ENCODE data around the gene PATZ1. TPM values are rescaled to one million over a fixed set of nuclear protein-coding genes. Genes with fewer than 3 reads are reported as not detected.

The PATZ1 gene
- polyA plus RNA-seq, 4 donors, result 4.2 to 42.0 (median 12.8) TPM

GRCh38 chr22:31286360-31287255 lies 59.5 kb downstream of the PATZ1 start:
- no peak for FAIRE-seq
- peaks cover 0 to 17% (median 6%) of the 10 kb centered on the region in 3 donors for H3K4me1 ChIP-seq (ENCODE audit: control insufficient read depth in 3 of 3, insufficient read depth in 2 of 3, low read depth in 1 of 3, low read length in 2 of 3)
- H3K36me3 ChIP-seq (ENCODE audit: control insufficient read depth in 3 of 3, insufficient read depth in 2 of 3, low read depth in 1 of 3, low read length in 3 of 3), result peaks cover 0 to 62% (median 11%) of the 10 kb centered on the region in 3 donors
- no peaks in the 10 kb centered on the region for H3K9me3 ChIP-seq (ENCODE audit: control insufficient read depth in 2 of 2, insufficient read depth in 1 of 2, low read depth in 1 of 2, low read length in 1 of 2)
- no peak overlapping the region for H3K4me3 ChIP-seq (ENCODE audit: low read depth in 1 of 3, low read length in 3 of 3)
- 64 to 77% (median 65%) methylated on average over 8 of the region's 8 CpGs for WGBS, 3 donors
- peak in 1 of 2 donors; percentile 79 for DNase-seq
- H3K27ac ChIP-seq (ENCODE audit: low read depth in 1 of 3, low read length in 2 of 3), result peak overlapping the region in 2 of 3 donors; percentile 74 to 96
- H3K27me3 ChIP-seq (ENCODE audit: control insufficient read depth in 3 of 3, insufficient read depth in 3 of 3, low read length in 3 of 3), result no peaks in the 10 kb centered on the region

DNA sequence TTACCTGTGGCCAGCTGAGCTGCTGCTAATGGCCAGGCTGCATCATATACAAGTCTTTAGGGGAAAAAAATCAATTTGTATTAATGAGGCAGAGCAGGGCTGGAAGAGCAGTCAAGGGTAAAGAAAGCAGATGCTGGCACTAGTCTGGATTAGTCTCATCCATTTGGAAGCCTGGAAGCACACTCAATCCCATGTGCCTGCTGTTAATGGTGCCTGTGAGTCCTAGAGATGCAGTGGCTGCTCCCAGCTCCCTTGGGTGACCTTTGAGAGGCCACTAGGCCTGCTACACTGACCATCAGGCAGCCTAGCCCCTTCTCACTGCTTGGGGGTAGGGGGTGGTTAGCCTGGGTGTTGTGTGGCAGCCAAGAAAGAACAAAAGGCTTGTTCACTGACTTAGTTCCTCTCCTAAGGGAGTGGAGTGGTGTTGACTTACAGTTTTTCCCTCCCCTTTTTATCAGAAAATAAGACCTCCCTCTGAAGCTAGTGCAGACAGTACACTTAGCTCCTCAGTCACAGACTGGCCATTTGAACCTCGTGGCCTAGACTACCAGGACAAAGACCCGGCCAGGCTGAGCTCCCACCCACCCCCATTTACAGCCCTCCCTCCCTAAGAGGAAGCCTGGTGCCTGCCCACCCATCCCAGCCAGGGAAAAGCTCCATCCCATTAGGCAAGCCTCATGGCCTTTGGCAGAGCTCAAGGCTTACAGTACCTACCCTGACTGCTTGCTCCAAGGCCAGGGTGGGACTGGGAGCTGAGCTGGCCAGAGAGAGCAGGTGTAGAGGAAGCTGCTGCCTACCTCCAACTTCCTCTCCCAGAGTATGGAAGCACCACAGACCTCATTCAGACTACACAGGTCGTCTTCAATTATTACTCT lies 61.6 kb downstream of the PATZ1 start:
- FAIRE-seq (no peak), DNase-seq (no peak)
- Histone ChIP-seq H3K4me1 (ENCODE audit: control insufficient read depth in 3 of 3, insufficient read depth in 2 of 3, low read depth in 1 of 3, low read length in 2 of 3) (peaks cover 0 to 7% (median 5%) of the 10 kb centered on the region in 3 donors), H3K4me3 (ENCODE audit: low read depth in 1 of 3, low read length in 3 of 3) (no peak overlapping the region), H3K9me3 (ENCODE audit: control insufficient read depth in 2 of 2, insufficient read depth in 1 of 2, low read depth in 1 of 2, low read length in 1 of 2) (no peaks in the 10 kb centered on the region), H3K36me3 (ENCODE audit: control insufficient read depth in 3 of 3, insufficient read depth in 2 of 3, low read depth in 1 of 3, low read length in 3 of 3) (peaks cover 3 to 75% (median 11%) of the 10 kb centered on the region in 3 donors), H3K27me3 (ENCODE audit: control insufficient read depth in 3 of 3, insufficient read depth in 3 of 3, low read length in 3 of 3) (no peaks in the 10 kb centered on the region), H3K27ac (ENCODE audit: low read depth in 1 of 3, low read length in 2 of 3) (peak overlapping the region; percentile 51 to 88 (median 56))
- 5 to 23% (median 14%) methylated on average over 3 of the region's 3 CpGs for WGBS, 3 donors

DNA sequence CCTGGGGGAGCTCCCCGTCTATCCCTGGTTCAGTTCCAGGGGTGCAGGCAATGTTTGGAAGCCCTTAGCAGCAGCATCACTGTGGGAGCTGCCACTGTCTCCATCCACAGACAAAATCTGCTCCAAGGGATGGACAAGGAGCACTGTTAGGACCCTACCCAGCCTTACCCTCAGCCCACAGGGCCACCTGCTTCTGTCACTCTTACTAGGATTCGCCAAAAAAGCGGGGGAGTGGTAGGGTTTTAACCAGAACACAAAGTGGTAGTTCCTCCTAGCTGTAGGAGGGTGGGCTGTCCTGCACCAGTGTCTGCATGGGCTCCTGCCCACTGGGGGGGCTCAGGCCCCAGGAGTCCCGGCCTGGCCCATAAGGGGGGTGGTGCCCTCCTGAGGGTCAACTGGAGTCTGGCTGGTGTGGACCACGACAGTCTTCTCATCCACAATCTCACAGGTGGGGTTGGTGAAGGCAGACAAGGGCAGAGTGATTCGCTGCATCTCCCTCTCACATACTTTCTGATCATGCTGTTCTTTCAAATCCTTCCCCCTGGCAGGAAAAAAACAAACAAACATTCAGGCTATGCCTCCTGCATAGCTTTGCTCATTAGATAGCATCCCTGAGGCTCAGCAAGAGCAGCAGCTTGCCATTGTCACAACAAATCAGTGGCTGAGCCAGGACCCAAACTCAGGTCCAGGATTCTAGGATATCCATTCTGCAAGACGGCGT lies 63.2 kb downstream of the PATZ1 start:
- Histone ChIP-seq H3K4me1 (ENCODE audit: control insufficient read depth in 3 of 3, insufficient read depth in 2 of 3, low read depth in 1 of 3, low read length in 2 of 3) (peaks cover 0 to 3% (median 2%) of the 10 kb centered on the region in 3 donors), H3K4me3 (ENCODE audit: low read depth in 1 of 3, low read length in 3 of 3) (no peak overlapping the region), H3K27me3 (ENCODE audit: control insufficient read depth in 3 of 3, insufficient read depth in 3 of 3, low read length in 3 of 3) (no peaks in the 10 kb centered on the region), H3K36me3 (ENCODE audit: control insufficient read depth in 3 of 3, insufficient read depth in 2 of 3, low read depth in 1 of 3, low read length in 3 of 3) (peaks cover 3 to 75% (median 11%) of the 10 kb centered on the region in 3 donors), H3K27ac (ENCODE audit: low read depth in 1 of 3, low read length in 2 of 3) (peak overlapping the region in 1 of 3 donors; percentile 40), H3K9me3 (ENCODE audit: control insufficient read depth in 2 of 2, insufficient read depth in 1 of 2, low read depth in 1 of 2, low read length in 1 of 2) (no peaks in the 10 kb centered on the region)
- 76 to 80% (median 78%) methylated on average over 7 to 8 of the region's 8 CpGs for WGBS, 3 donors
- no peak for FAIRE-seq
- no peak for DNase-seq

DNA sequence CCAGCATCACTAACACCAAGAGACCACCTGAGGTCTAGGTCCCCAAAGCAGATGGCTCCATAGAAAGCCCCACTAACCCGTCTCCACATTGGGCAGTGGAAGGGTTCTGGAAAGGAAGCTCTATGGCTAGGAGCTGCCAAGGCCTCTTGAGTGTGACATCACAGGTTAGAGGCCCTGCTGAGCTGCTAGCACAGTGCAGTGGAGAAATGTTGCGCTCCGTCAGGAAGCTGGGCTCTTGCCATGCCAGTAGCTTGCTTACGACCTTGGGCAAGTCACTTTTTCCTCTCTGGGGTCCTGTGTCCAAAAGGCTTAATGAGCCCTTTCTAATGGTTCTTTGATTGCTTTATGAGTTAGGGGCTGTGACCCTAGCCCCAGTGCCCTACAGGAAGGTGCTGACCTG lies 64.4 kb downstream of the PATZ1 start:
- Histone ChIP-seq H3K9me3 (ENCODE audit: control insufficient read depth in 2 of 2, insufficient read depth in 1 of 2, low read depth in 1 of 2, low read length in 1 of 2) (no peaks in the 10 kb centered on the region), H3K27ac (ENCODE audit: low read depth in 1 of 3, low read length in 2 of 3) (no peak overlapping the region), H3K27me3 (ENCODE audit: control insufficient read depth in 3 of 3, insufficient read depth in 3 of 3, low read length in 3 of 3) (no peaks in the 10 kb centered on the region), H3K4me3 (ENCODE audit: low read depth in 1 of 3, low read length in 3 of 3) (no peak overlapping the region), H3K36me3 (ENCODE audit: control insufficient read depth in 3 of 3, insufficient read depth in 2 of 3, low read depth in 1 of 3, low read length in 3 of 3) (peaks cover 3 to 78% (median 11%) of the 10 kb centered on the region in 3 donors), H3K4me1 (ENCODE audit: control insufficient read depth in 3 of 3, insufficient read depth in 2 of 3, low read depth in 1 of 3, low read length in 2 of 3) (peaks cover 0 to 3% (median 2%) of the 10 kb centered on the region in 3 donors)
- FAIRE-seq, result no peak
- DNase-seq, result no peak
- WGBS, 3 donors, result 61 to 71% (median 68%) methylated on average over 4 of the region's 4 CpGs

DNA sequence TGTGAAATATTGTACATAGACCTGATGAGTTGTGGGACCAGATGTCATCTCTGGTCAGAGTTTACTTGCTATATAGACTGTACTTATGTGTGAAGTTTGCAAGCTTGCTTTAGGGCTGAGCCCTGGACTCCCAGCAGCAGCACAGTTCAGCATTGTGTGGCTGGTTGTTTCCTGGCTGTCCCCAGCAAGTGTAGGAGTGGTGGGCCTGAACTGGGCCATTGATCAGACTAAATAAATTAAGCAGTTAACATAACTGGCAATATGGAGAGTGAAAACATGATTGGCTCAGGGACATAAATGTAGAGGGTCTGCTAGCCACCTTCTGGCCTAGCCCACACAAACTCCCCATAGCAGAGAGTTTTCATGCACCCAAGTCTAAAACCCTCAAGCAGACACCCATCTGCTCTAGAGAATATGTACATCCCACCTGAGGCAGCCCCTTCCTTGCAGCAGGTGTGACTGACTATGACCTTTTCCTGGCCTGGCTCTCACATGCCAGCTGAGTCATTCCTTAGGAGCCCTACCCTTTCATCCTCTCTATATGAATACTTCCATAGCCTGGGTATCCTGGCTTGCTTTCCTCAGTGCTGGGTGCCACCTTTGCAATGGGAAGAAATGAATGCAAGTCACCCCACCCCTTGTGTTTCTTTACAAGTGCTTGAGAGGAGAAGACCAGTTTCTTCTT lies 66.2 kb downstream of the PATZ1 start:
- DNase-seq, result no peak

GRCh38 chr22:31279327-31279669 lies 66.8 kb downstream of the PATZ1 start:
- Histone ChIP-seq H3K36me3 (ENCODE audit: control insufficient read depth in 3 of 3, insufficient read depth in 2 of 3, low read depth in 1 of 3, low read length in 3 of 3) (peaks cover 8 to 77% (median 13%) of the 10 kb centered on the region in 3 donors), H3K27me3 (ENCODE audit: control insufficient read depth in 3 of 3, insufficient read depth in 3 of 3, low read length in 3 of 3) (no peaks in the 10 kb centered on the region), H3K9me3 (ENCODE audit: control insufficient read depth in 2 of 2, insufficient read depth in 1 of 2, low read depth in 1 of 2, low read length in 1 of 2) (no peaks in the 10 kb centered on the region), H3K4me1 (ENCODE audit: control insufficient read depth in 3 of 3, insufficient read depth in 2 of 3, low read depth in 1 of 3, low read length in 2 of 3) (peaks cover 0 to 9% (median 0%) of the 10 kb centered on the region in 3 donors), H3K4me3 (ENCODE audit: low read depth in 1 of 3, low read length in 3 of 3) (no peak overlapping the region), H3K27ac (ENCODE audit: low read depth in 1 of 3, low read length in 2 of 3) (peak overlapping the region in 2 of 3 donors; percentile 12 to 79)
- no peak for FAIRE-seq
- no peak for DNase-seq

More for the DNA sequence above, 66.2 kb downstream of the PATZ1 start:
- H3K4me1 ChIP-seq (ENCODE audit: control insufficient read depth in 3 of 3, insufficient read depth in 2 of 3, low read depth in 1 of 3, low read length in 2 of 3), result peaks cover 0 to 7% (median 0%) of the 10 kb centered on the region in 3 donors
- H3K4me3 ChIP-seq (ENCODE audit: low read depth in 1 of 3, low read length in 3 of 3), result no peak overlapping the region
- no peak for FAIRE-seq
- H3K27me3 ChIP-seq (ENCODE audit: control insufficient read depth in 3 of 3, insufficient read depth in 3 of 3, low read length in 3 of 3), result no peaks in the 10 kb centered on the region
- no peaks in the 10 kb centered on the region for H3K9me3 ChIP-seq (ENCODE audit: control insufficient read depth in 2 of 2, insufficient read depth in 1 of 2, low read depth in 1 of 2, low read length in 1 of 2)
- H3K27ac ChIP-seq (ENCODE audit: low read depth in 1 of 3, low read length in 2 of 3), result peak overlapping the region in 1 of 3 donors; percentile 65
- peaks cover 6 to 78% (median 13%) of the 10 kb centered on the region in 3 donors for H3K36me3 ChIP-seq (ENCODE audit: control insufficient read depth in 3 of 3, insufficient read depth in 2 of 3, low read depth in 1 of 3, low read length in 3 of 3)

DNA sequence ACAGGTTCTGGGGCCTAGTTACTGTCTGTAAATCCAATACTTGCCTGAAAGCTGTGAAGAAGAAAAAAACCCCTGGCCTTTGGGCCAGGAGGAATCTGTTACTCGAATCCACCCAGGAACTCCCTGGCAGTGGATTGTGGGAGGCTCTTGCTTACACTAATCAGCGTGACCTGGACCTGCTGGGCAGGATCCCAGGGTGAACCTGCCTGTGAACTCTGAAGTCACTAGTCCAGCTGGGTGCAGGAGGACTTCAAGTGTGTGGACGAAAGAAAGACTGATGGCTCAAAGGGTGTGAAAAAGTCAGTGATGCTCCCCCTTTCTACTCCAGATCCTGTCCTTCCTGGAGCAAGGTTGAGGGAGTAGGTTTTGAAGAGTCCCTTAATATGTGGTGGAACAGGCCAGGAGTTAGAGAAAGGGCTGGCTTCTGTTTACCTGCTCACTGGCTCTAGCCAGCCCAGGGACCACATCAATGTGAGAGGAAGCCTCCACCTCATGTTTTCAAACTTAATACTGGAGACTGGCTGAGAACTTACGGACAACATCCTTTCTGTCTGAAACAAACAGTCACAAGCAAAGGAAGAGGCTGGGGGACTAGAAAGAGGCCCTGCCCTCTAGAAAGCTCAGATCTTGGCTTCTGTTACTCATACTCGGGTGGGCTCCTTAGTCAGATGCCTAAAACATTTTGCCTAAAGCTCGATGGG lies 67.4 kb downstream of the PATZ1 start:
- Histone ChIP-seq H3K27ac (ENCODE audit: low read depth in 1 of 3, low read length in 2 of 3) (peak overlapping the region in 2 of 3 donors; percentile 12 to 79), H3K4me1 (ENCODE audit: control insufficient read depth in 3 of 3, insufficient read depth in 2 of 3, low read depth in 1 of 3, low read length in 2 of 3) (peaks cover 0 to 9% (median 0%) of the 10 kb centered on the region in 3 donors), H3K36me3 (ENCODE audit: control insufficient read depth in 3 of 3, insufficient read depth in 2 of 3, low read depth in 1 of 3, low read length in 3 of 3) (peaks cover 8 to 78% (median 13%) of the 10 kb centered on the region in 3 donors)

More for the DNA sequence above, 67.4 kb downstream of the PATZ1 start:
- no peaks in the 10 kb centered on the region for H3K9me3 ChIP-seq (ENCODE audit: control insufficient read depth in 2 of 2, insufficient read depth in 1 of 2, low read depth in 1 of 2, low read length in 1 of 2)
- FAIRE-seq (no peak), DNase-seq (no peak)
- no peak overlapping the region for H3K4me3 ChIP-seq (ENCODE audit: low read depth in 1 of 3, low read length in 3 of 3)
- H3K27me3 ChIP-seq (ENCODE audit: control insufficient read depth in 3 of 3, insufficient read depth in 3 of 3, low read length in 3 of 3), result no peaks in the 10 kb centered on the region
- 54 to 68% (median 65%) methylated on average over 6 of the region's 6 CpGs for WGBS, 3 donors

Measured in small intestine (tissue), 7 donors.